ENCODE data around the gene CLCN3. TPM values are rescaled to one million over a fixed set of nuclear protein-coding genes. Genes with fewer than 3 reads are reported as not detected.
A peak's percentile ranks its signal among the peaks of the same experiment; 100 is the strongest.

CLCN3 gene
- total RNA-seq, 1 donor from 2014 or later: 34.7 TPM

GRCh38 chr4:169612871-169613859, 7.2 kb upstream of the CLCN3 start:
- DNase-seq (ENCODE audit: low spot score): no peak
- H3K4me3 Mint-ChIP-seq (ENCODE audit: unreplicated experiment): peak overlapping the region; percentile 97
- peak overlapping the region; percentile 99 for H3K27ac Mint-ChIP-seq (ENCODE audit: unreplicated experiment)
- H3K4me1 Mint-ChIP-seq (ENCODE audit: low read depth): peaks cover 31% of the 10 kb centered on the region
- peak; percentile 93 for TF ChIP-seq CTCF (IDR thresholded peaks at IDR 0.05)
- no peaks in the 10 kb centered on the region for H3K27me3 Mint-ChIP-seq (ENCODE audit: low read depth)
- H3K9me3 Mint-ChIP-seq (ENCODE audit: low read depth): no peaks in the 10 kb centered on the region
- no peaks in the 10 kb centered on the region for H3K36me3 Mint-ChIP-seq (ENCODE audit: low read depth)

- Mint-ChIP-seq H3K27me3 (ENCODE audit: low read depth) (no peaks in the 10 kb centered on the region), H3K36me3 (ENCODE audit: low read depth) (no peaks in the 10 kb centered on the region), H3K27ac (ENCODE audit: unreplicated experiment) (no peak overlapping the region), H3K9me3 (ENCODE audit: low read depth) (no peaks in the 10 kb centered on the region), H3K4me3 (ENCODE audit: unreplicated experiment) (no peak overlapping the region), H3K4me1 (ENCODE audit: low read depth) (peaks cover 34% of the 10 kb centered on the region)
- TF ChIP-seq CTCF (IDR thresholded peaks at IDR 0.05): no peak
- DNase-seq (ENCODE audit: low spot score): no peak
These were observed 4.8 kb upstream of the CLCN3 start for GRCh38 chr4:169615467-169616106.

GRCh38 chr4:169616846-169617245, 3.5 kb upstream of the CLCN3 start:
- no peak for DNase-seq (ENCODE audit: low spot score)
- H3K4me3 Mint-ChIP-seq (ENCODE audit: unreplicated experiment): no peak overlapping the region
- no peaks in the 10 kb centered on the region for H3K27me3 Mint-ChIP-seq (ENCODE audit: low read depth)
- H3K36me3 Mint-ChIP-seq (ENCODE audit: low read depth): no peaks in the 10 kb centered on the region
- H3K27ac Mint-ChIP-seq (ENCODE audit: unreplicated experiment): no peak overlapping the region
- TF ChIP-seq CTCF (IDR thresholded peaks at IDR 0.05): no peak
- no peaks in the 10 kb centered on the region for H3K9me3 Mint-ChIP-seq (ENCODE audit: low read depth)
- H3K4me1 Mint-ChIP-seq (ENCODE audit: low read depth): peaks cover 29% of the 10 kb centered on the region

- H3K36me3 Mint-ChIP-seq (ENCODE audit: low read depth): no peaks in the 10 kb centered on the region
- H3K4me3 Mint-ChIP-seq (ENCODE audit: unreplicated experiment): no peak overlapping the region
- no peak overlapping the region for H3K27ac Mint-ChIP-seq (ENCODE audit: unreplicated experiment)
- no peak for DNase-seq (ENCODE audit: low spot score)
- peaks cover 32% of the 10 kb centered on the region for H3K4me1 Mint-ChIP-seq (ENCODE audit: low read depth)
- no peak for TF ChIP-seq CTCF (IDR thresholded peaks at IDR 0.05)
- no peaks in the 10 kb centered on the region for H3K9me3 Mint-ChIP-seq (ENCODE audit: low read depth)
- no peaks in the 10 kb centered on the region for H3K27me3 Mint-ChIP-seq (ENCODE audit: low read depth)
These were observed 3.1 kb upstream of the CLCN3 start for GRCh38 chr4:169617306-169617705.

GRCh38 chr4:169618286-169618685, 2.1 kb upstream of the CLCN3 start:
- DNase-seq (ENCODE audit: low spot score): no peak

More at GRCh38 chr4:169618286-169618685, 2.1 kb upstream of the CLCN3 start:
- Mint-ChIP-seq H3K36me3 (ENCODE audit: low read depth) (no peaks in the 10 kb centered on the region), H3K4me1 (ENCODE audit: low read depth) (peaks cover 35% of the 10 kb centered on the region), H3K4me3 (ENCODE audit: unreplicated experiment) (no peak overlapping the region), H3K27ac (ENCODE audit: unreplicated experiment) (no peak overlapping the region), H3K27me3 (ENCODE audit: low read depth) (no peaks in the 10 kb centered on the region), H3K9me3 (ENCODE audit: low read depth) (no peaks in the 10 kb centered on the region)
- TF ChIP-seq CTCF (IDR thresholded peaks at IDR 0.05): no peak
